ENCODE measurements around the gene DLX1.
A peak's percentile ranks its signal among the peaks of the same experiment; 100 is the strongest.
"Not testable (repeated sequence)": the region's sequence is repeated elsewhere in the genome, so short reads cannot be mapped to it uniquely, and the experiment has no call there.

The DLX1 gene

DNA sequence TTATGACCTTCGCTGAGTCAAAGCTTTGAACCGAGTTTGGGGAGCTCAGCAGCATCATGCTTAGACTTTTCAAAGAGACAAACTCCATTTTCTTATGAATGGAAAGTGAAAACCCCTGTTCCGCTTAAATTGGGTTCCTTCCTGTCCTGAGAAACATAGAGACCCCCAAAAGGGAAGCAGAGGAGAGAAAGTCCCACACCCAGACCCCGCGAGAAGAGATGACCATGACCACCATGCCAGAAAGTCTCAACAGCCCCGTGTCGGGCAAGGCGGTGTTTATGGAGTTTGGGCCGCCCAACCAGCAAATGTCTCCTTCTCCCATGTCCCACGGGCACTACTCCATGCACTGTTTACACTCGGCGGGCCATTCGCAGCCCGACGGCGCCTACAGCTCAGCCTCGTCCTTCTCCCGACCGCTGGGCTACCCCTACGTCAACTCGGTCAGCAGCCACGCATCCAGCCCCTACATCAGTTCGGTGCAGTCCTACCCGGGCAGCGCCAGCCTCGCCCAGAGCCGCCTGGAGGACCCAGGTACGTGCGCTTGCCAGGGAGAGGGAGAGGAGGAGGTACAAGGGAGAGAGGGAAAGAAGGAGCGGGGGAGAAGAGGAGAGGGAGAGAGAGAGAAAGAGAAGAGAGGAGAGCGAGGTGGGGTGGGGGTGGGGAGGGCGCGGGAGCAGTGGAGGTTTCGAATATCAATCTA lies at the start of gene DLX1:
DLX1 (plus strand) TSS at position 48 of the 700 bp plus-strand sequence; CDS start at position 219, 171 bp downstream.
- DNase-seq (ENCODE audit: low read depth), result no peak

GRCh38 chr2:172038121-172038520 lies 47.2 kb upstream of the DLX1 start:
- no peak for DNase-seq (ENCODE audit: low read depth)

DNA sequence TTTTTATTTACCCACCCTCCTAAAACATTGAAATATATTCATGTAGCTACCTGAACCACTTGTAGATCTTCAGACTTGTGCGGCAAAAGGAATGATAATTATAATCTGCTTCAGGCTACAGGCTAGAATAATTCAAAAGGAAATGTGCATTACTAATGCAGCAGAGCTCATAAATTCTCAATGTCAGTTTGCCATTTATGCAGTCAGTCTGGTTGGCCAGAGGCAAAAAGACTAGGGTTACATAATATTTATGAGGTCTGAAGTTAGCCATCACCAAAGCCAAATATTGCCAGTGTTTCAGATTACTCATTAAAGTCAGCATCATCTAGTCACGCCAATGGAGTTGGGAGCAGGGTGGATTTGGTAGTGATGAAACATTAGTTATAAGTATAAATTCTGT lies 46.7 kb upstream of the DLX1 start:
- peak; percentile 89 for DNase-seq (ENCODE audit: low read depth)

DNA sequence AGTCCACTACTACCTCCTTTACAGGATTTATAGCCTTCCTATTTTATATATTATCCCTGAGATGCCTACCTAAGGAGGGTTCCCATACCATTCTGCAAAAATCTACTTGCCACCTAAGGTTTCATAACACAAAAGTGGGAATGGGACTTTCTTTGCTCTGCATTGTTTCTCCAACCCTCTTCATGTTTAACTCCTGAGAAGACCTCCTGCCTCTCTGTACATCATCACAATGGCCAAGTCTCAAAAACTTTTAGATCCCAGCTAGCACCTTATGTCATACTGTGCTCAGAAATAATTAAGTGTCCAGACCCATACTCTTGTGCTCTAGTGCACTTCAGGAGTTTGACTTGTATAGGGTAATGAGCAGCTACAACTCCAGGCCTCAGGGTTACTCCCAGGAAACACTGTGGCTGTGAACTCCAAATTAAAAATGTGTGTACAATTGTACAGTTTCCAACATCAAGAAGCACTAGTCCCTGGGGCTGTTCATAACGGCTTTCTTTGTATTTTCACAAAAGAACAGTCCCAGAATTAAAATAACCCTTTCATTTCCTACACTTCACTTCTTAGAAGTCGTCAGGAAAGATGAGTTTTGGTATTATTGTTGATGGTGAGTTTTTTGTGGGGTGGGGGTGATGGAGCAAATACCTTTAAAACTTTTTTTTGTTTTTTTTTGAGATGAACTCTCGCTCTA lies 46.1 kb upstream of the DLX1 start:
- no peak for DNase-seq (ENCODE audit: low read depth)

DNA sequence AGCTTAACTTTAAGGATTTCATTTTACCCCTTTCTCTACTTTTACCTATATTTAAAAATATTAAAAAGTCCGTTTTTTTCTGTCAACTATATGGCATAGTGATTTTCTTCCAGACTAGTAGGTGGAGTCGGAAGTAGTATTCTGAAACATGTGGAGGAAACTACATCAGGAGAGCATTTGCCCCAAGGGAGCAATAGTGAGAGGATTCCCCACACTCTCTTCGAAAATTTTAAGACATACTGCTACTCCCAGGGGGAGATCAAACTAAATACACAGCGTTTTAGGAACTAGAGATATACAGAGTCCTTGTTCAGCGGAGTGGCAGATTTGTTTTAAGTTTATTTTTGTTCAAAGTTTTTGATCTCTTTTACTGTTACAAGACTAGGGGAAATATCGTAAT lies 45.0 kb upstream of the DLX1 start:
- DNase-seq (ENCODE audit: low read depth), result no peak

- DNase-seq (ENCODE audit: low read depth), result no peak
Observed at GRCh38 chr2:172046080-172046678, 39.1 kb upstream of the DLX1 start.

DNA sequence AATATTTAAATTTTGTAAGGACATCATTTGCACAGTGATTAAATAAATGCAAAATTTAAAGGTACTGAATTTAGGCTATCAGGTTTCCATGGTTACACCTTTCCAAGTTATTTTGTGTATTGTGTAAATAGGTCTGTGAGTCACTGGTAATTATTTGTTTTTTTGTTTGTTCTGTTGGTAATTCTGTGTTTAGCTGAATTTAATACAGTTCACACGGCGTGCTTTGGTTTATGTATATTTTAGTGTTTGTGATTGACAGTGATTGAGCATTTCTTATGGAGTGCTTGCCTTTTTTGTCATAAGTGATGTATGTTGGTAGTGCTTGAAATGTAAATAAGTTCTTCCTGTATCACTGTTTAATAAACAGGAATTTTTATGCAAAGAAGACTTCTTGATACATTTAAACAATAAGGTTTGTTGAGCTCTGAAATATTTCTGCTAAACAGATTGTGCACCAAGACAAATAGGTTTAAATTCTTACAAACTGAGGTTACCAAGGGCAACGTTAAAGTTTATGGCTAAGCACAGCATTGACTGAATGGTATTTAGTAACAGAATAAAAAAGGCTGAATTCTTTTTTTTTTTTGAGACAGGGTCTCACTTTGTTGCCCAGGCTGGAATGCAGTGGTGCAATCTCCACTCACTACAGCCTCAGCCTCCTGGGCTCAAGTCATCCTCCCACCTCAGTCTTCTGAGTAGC lies 38.3 kb upstream of the DLX1 start:
- DNase-seq (ENCODE audit: low read depth), result no peak

GRCh38 chr2:172047566-172048507 lies 37.5 kb upstream of the DLX1 start:
- DNase-seq (ENCODE audit: low read depth), result no peak

DNA sequence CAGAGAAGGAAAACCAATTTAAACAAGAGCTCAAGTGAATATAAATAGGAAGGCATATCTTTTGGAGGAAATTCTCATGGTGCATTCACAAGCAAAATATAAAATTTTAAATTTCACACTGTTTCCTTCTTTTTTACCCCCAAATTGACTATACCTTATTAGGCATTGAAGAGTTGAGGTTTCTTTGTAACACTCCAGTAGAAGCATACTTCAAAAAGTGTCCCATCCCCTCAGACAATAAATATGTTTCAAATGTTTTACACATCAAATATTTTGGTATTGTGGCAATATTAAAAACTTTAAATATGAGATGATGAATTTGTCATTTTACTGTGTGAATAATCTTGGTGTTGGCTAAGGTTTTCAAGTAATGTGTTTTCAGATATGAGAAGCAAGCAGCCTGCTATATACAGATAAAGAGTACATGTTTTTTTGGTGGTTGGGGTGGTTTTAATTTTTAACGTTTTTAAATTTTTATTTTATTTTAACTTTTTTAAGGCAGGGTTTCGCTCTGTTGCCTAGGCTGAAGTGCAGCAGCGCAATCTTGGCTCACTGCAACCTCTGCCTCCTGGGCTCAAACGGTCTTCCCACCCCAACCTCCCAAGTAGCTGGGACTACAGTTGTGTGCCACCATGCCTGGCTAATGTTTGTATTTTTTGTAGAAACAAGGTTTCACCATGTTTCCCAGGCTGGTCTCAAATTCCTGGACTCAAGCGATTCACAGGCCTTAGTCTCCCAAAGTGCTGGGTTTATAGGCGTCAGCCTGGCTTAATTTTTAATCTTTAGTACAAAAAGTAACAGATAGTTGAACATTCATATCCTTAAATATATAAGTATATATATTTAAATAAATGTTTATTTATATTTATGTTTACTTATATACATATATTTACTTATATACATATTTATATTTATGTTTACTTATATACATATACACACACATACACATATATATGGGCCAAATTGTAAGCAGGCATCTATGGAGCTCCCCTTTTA lies 36.5 kb upstream of the DLX1 start:
- no peak for DNase-seq (ENCODE audit: low read depth)

DNA sequence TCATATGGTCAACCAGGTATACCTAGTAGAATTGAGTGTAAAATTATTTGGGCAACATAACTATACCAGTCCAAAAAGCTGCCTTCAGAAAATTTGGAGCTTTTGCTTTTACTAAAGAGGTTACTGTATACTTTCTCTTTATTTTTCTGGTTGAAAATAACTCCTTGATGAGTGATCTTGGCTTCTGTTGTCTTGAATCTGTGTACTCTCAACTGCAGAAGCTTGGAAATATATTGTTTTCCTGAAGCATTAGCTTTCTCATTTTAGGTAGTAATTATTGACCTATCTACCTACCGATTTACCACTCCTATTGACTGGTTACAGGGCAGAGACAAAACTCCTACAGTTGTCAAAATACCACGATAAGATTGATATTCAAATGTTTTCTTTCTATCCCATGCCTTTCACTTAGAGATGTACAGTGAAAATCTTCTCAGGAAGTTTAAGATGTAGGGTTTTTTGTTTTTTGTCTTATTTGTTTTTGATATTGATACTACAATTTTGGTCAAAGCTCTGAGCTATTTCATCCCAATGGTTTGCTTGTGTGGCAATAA lies 35.7 kb upstream of the DLX1 start:
- DNase-seq (ENCODE audit: low read depth), result no peak

DNA sequence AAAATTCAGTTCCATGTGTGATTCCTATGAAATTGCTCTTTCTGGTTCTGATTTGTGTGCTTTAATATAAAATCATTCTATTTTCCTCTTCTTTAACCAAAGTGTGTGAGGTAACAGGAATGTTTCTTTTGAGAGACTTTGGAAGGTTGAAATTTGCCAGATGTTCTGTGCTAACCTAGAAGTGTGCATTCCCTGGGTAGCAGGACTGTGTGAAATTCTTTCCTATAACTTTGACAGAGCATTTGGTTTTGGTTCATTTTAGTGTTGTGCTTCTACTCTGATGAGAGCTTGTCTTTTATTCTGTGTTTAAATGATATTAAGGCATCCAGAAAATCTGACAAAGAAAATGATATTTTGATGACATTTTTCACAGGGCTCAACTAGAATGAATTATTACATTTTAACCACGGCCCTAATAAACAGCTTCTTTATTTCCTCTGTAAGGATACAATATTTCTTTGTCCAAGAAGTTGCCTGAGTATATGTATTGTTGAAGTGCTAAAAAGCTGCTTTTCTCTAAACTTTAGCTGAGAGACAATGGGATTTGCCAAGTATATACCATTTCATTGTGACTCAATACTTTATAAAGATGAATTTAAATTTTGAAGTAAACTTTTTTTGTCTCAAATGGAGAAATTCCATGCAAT lies 34.7 kb upstream of the DLX1 start:
- DNase-seq (ENCODE audit: low read depth), result no peak

- DNase-seq (ENCODE audit: low read depth), result no peak
Observed at GRCh38 chr2:172052000-172052983, 33.0 kb upstream of the DLX1 start.

DNA sequence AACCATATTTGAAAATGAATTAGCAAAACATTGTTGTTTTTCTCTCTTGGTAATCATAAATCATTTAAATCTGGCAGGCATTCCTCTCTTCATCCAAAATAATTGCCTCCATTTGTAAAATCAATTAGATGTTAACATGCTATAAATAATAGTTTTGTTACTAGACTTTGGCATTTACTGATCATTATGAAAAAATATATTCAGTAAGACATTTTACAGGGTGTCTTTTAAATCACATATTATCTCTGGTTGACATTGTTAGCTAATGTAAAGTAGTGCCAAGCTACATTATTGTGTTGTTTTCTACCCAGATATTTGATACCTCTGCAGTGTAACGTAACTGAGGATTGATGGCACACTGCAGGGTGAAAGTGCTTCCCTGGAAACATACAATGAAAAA lies 31.8 kb upstream of the DLX1 start:
- no peak for DNase-seq (ENCODE audit: low read depth)

- DNase-seq (ENCODE audit: low read depth), result no peak
Observed at GRCh38 chr2:172056293-172056692, 29.0 kb upstream of the DLX1 start.

GRCh38 chr2:172058660-172059059 lies 26.6 kb upstream of the DLX1 start:
- DNase-seq (ENCODE audit: low read depth), result no peak

DNA sequence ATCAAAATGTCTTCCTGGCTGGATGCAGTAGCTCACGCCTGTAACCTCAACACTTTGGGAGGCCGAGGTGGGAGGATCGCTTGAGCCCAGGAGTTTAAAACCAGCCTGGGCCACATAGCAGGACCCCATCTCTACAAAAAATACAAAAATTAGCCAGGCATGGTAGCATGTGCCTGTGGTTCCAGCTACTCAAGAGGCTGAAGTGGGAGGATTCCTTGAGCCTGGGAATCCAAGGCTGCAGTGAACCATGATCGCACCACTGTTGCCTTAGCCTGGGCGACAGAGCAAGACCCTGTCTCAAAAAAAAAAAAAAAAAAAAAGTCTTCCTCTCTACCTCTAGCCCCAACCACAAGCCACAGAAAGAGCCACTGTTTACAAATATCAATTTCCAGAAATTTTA lies 25.2 kb upstream of the DLX1 start:
- DNase-seq (ENCODE audit: low read depth), result not testable (repeated sequence)

DNA sequence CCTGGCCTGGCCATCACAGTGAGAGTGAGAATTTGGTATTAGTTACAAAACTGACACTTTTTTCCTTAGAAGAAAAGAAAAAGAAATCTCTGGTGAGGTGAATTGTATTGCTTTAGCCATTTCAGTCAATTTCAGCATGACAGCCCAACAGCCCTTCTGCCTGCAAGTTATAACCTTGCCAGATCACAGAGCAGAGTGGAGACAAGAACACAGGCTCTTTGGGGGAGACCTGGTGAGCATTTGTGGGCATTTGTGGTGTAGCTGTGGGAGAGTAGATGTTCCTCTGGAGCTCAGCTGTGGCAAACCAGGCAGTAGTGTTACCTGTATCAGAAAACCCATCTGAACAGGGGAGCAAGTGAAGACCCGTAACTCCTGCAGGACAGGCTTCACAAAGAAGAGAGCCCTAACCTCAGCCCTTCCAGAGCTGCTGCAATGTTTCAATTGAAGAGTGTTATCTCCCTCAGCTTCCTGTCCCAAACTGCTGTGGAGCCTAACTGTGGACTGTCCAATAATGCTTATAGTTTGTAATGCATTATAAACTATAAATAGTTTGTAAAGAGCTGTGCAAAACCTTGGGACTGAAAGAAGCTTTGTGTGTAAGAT lies 22.8 kb upstream of the DLX1 start:
- DNase-seq (ENCODE audit: low read depth), result no peak

DNA sequence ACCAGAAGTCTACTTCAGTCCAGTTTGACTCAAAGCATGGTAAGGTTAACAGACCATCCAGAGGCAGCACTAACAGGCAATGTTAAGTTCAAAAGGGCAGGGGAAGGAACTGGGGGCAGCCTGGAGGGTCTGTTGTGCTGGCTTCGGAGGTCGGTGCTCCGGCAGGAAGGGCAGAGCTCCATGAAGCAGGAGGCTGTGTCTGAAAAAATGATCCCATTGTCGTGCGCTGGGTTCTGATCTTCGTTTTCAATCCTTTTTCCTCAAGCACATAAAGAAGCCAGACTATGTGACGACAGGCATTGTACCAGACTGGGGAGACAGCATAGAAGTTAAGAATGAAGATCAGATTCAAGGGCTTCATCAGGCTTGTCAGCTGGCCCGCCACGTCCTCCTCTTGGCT lies 21.9 kb upstream of the DLX1 start:
- no peak for DNase-seq (ENCODE audit: low read depth)

Data from stromal cell of bone marrow (primary cell).